Muscle of arm (tissue), 12 donors: Measurements from ENCODE around the gene PHEX. TPM values are rescaled to one million over a fixed set of nuclear protein-coding genes. Genes with fewer than 3 reads are reported as not detected.
A peak's percentile ranks its signal among the peaks of the same experiment; 100 is the strongest.

Experiments used
- DNase-seq: peaks from one replicate; pipeline ENCODE4 v3.0.0-alpha.2; 2013
- polyA plus RNA-seq, 12 donors: library from polyadenylated mRNA; unstranded; fragments of 120-200 nt; gene quantifications; one replicate each; pipeline ENCODE4 v1.2.1, GENCODE V29; 2013; ENCODE audit not compliant: insufficient read length in 12 of 12

PHEX gene
- polyA plus RNA-seq, 12 donors = 3.1 to 9.7 (median 4.6) TPM; not detected in 1

DNA sequence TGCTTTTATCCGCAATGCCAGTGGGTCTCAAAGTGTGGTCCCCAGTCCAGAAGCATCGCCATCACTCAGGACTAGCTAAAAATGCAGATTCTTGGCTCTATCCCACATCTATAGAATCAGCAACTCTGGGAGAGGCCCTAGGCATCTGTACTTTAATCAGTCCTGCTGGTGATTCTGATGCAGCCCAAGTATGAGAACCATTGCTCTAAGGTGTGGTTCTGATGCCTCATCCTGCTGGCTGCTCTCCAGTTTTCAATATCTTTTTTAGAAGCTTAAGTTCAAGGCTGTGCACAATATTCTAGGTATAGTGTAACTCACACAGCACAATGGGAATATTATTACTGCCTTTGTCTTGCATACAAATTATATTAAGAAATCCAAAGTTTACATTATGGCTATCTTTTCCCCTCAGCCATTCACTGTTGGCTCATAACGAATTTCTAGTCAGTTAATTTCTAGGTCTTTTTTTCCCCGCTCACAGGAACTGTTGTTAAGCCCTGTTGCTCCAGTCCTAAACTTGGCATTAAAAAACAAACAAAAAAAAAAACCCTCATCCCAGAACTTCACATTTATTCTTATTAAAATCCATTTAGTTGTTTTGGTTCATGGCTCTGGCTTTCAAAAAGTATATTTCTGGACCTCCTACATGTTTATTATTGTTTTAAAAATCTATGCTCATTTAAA is 109.1 kb downstream of the PHEX start:
- DNase-seq = no peak

DNA sequence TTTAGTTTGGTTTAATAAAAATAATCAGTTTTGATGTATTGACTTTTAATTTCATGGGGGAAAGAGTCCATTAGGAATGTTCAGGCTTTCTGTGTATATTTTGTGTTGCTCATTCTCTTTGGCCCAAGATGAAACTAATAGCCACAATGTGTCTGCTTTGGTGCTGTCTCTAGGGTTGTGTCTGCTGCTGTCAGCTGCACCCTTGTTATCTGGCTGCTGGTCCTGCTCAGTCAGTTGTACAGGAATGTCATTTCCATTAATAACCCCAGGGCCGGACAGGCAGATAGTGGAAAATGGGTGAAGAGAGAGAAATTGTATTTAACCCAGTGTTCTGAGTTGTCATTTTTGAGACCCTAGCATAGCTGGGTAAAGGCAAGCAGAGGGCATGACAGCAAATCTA is 115.1 kb downstream of the PHEX start:
- no peak for DNase-seq

- DNase-seq = no peak
Observed at GRCh38 chrX:22147942-22148341, 115.8 kb downstream of the PHEX start.

DNA sequence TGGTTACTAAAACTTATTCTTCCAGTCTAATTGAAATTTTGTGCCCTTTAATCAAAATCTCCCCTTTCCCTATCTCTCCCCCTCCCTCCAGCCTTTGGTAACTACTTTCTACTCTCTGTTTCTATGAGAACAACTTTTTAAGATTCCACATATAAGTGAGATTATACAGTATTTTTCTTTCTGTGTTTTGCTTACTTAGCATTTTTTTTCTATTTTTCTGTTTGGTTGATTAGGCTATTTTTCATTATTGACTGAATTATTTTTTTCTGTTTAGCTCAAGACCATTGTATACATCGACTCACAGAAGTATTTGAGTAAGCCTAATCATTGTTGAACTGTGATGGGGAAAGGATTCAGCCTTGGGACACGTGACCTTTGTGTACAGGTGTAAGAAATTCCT is 116.4 kb downstream of the PHEX start:
- no peak for DNase-seq

- DNase-seq = no peak
Observed at GRCh38 chrX:22150371-22150770, 118.2 kb downstream of the PHEX start.

- DNase-seq = no peak
Observed at GRCh38 chrX:22155126-22155525, 123.0 kb downstream of the PHEX start.

DNA sequence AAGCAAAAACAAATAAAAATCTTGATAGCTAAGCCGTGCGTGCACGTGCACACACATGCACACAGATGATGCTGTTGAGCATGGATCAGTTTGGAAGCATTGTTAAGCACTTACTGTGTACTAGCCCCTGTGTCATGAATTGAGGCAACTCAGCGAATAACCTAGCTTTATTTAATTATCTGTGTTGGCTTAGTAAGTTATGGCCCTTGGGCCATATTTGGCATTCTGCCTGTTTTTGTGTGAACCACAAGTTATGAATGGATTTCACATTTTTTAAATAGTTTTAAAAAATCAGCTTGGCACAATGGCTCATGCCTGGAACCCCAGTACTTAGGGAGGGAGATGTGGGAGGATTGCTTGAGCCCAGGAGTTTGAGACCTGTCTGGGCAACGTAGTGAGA is 126.9 kb downstream of the PHEX start:
- DNase-seq = no peak

DNA sequence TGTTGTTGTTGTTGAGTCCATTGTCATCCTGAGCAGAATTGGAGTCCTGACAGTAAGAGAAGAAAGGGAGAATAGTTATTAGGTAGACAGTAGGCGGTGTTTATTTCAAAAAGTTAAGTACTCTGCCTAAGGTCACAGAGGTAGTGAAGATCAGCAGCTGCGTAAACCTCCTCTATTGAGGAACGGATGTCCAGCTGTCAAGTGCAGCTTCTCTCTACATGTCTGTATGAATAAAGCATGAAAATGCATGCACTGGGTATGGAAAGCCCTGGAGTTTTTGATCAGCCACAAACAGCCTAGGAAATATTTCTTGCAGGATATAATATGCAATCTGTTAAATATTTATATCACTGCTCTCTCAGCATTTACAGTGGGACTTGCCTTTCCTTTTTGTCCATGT is 131.2 kb downstream of the PHEX start:
- no peak for DNase-seq

DNA sequence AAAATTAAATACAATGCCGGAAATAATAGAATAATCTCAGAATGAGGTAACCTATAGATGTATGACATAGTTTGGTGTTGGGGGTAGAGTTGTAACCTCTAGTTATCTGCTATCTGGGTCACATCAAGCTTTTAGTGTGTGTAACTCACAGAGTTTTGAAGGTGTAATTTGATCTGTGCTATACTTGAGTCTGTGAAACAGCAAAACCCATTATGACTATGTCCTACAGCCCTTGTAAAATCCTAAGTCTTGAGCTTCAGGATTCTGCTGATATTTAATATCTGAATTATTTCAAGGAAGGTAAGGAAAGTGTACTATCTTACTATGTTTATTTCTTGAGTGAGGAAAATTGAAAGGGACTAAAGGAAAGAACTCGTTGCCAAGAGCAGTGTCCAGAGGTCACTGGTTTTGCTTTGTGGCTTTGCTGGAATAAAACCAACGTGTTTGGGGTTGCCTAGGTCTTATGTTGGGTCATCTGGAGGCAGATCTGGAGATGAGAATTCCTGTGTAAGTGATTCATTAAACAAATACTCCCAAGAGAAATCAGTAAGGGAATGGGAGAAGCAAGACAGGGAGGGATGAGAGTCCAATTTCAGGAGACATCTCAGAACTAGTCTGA is 132.8 kb downstream of the PHEX start:
- DNase-seq = no peak

DNA sequence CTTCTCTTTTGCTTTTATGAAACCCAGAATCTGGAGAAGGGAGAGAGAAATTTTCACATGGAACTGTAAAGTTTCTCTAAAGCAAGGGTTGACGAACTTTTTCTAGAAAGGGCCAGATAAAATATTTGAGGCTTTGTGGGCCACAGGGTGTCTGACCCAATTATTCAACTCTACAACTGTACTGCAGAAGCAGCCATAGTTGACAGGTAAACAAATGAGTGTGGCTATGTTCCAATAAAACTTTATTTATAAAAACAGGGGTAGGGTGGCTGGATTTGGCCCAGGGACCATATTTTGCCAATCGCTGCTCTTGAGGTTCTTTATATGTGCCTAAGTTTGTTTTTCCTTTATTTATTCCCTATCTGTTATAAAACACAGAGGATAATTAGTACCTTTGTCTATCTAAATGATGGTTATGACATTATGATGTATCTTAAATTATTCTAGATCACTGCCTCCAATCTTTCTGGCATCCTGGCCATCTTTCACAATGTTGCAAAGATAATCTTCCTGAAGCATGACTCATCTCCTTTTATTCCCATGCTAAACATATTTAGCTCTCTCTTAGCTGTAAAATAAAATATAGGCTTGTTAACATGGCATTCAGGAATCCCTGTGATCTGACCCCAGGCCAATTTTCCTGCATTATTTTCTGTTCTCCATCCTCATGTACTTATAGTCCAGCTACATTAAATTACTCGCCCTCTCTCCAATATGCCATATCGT is 133.8 kb downstream of the PHEX start:
- DNase-seq = no peak

DNA sequence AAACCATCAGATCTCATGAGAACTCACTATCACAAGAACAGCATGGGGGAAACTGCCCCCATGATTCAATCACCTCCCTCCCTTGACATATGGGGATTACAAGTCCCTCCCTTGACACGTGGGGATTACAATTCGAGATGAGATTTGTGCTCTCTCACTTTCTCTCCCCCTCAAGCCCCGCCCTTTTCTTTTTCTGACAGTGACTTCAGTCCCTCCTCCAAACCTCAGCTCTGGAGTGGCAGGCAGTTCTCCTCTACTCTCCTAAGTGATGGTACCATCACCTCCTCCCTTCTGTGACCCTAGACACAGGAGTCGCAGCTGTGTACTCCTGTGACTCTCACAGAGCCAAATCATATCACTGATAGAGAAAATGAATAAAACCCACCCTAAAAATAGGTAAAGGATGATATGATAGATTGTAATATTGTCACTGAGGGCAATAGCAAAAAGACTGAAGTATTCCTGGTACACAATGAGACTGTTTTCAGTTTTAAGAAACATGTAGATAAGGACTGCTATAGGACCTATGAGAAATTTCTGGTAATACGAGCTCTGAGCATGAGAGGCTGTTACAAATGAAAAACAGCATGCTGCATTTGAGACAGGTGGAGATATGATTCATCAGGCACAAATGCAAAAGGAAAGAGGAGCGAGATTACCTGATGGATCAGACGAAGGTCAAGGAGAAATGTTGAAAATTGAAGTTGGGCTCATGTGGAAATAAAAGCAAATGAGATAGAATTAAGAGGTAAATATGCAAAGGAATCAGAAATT is 139.3 kb downstream of the PHEX start:
- DNase-seq = no peak

GRCh38 chrX:22173966-22174365 is 141.8 kb downstream of the PHEX start:
- DNase-seq = peak; percentile 25

- no peak for DNase-seq
Observed at GRCh38 chrX:22177950-22178515, 145.9 kb downstream of the PHEX start.

DNA sequence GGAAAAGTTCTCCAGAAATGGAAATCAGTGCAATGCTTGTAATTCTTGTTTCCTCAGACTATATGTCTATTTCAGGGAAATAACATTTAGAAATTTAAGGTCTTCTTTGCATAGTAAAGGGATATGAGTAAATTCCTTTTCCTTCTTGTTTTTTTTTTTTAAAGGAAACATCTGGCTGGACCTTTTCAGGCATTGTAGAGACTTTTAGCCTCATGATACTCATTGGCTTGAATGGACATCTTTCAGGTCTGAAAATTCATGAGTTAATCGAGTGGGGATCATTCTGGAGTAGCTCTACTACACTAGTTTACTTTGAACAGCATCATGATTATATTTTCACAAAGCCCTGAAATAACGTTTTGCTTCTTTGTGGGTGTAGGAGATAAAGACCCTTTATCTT is 152.0 kb downstream of the PHEX start:
- no peak for DNase-seq

DNA sequence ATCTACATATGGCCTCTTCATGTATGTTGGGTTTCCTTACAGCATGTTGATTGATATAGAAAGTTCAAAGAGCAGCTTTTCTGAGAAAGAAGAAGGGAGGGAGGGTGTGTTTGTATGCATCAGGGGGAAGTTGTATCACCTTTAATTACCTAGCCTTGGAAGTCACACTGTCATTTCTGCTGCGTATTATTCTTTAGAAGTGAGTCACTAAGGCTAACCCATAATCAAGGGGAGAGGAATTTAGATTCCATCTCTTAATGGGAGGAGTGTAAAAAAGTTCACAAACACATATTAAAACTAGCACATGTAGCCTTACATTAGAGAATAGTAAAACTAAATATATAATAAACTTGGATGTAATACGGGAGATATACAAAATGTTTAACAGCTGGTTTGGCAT is 154.0 kb downstream of the PHEX start:
- DNase-seq = no peak

DNA sequence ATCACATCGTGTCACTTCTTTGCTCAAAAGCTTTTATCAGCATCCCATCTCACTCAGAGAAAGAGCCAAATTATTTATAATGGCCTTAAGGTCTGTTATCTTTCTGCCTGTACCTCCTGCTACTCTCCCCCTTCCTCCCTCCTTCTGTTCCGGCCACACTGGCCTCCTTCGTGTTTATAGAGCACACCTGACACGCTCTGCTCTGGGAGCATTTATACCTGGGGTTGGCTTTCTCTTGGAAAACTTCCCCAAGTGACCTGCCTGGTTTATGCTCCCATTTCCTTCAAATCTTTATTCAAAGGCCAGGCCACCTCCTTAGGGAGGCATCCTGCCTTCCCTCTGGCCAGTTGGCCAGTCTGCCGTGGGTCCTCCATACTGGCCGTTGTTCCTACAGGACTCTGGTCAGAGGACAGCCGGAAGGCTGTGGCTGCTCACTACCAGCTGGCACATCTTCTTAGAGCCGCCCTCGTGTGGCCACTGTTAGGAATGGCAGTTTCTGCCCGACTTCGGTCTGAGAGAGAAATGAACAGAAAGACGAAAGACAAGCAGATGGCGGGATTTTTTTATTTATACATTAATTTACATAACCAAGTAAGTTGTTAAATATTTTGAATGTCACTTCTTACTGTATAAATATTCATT is 160.4 kb downstream of the PHEX start:
- DNase-seq = peak; percentile 38

DNA sequence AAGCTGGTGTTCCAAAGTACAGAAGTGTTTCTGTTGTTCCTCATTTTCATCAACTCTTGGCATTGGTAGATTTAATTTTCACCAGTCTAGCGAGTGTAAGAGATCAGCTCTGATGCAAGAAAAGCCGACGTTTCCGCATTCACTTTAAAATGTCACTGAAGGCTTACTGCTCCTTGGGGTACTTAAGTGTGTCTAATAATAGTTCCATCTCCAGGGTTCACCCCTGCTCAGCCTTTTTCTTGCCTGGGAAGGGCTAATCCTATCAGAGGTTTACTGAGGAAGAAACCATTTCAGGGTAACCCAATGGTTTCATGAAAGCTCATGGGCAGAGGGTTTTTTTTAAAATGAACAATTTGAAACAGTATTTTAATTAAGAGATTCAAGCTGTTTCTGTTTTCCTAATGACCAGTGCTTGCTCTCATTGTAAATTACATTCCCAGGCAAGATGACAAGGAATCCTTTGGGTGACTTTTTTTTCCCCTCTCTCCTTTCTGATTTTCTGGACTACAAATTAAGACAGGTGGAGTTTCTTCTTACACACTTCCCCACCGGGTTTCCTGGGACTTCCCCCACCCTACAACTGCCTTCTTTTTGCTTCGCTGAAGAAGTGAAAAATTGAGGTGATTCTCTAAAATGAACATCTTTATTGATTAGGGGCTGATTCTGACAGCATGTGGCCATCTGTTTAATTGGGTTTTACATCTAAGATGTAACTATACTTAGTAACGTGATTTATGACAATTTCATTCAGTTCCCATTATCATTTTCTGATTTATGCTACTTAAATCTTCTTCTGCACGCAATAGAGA is 161.9 kb downstream of the PHEX start:
- DNase-seq = no peak

DNA sequence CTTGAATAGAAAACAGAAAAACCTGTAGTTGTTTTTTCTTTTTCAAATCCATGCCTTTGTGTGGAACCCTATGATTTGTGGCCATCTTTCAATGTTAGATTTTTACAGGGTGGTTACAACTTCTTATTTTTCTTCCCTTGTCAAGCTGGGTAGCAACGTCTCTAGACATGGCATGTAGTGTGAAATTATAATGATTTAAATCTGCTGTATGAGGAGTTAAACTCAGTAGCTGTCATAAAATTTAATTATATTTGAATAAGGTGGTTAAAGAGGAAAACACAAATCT is 162.5 kb downstream of the PHEX start:
- no peak for DNase-seq

DNA sequence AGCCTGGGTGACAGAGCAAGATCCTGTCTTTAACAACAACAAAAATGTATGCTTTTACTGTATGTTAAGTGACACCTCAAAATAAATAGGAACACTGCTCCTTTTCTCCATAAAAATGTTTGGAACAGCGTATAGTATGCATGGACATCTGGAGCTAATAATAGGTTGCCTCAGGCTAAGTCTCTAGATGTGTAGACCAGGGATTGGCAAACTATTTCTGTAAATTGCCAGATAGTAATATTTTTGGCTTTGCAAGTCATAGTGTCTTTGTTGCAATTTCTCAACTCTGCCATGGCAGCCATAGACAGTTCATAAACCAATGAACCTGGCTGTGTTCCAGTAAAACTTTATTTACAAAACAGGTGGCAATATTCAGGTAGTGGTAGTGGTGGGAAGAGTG is 164.0 kb downstream of the PHEX start:
- no peak for DNase-seq

GRCh38 chrX:22202251-22202650 is 170.1 kb downstream of the PHEX start:
- no peak for DNase-seq

GRCh38 chrX:22203186-22203585 is 171.1 kb downstream of the PHEX start:
- DNase-seq = no peak
